Osteoblast (primary cell): ENCODE measurements around the gene ARL6IP4. TPM values are rescaled to one million over a fixed set of nuclear protein-coding genes. Genes with fewer than 3 reads are reported as not detected.

Source experiments
- DNase-seq: peaks from one replicate; pipeline ENCODE4 v3.0.0; 2011; ENCODE audit warnings: low spot score, mixed read lengths; ENCODE audit not compliant: insufficient read length; ENCODE audit errors: missing footprints
- H2AFZ ChIP-seq: 2 replicates; pipeline ENCODE4 v1.6.0; 2011; ENCODE audit warnings: mild to moderate bottlenecking, low read length
- H3K27ac ChIP-seq: 2 replicates; pipeline ENCODE4 v1.5.1; 2011; ENCODE audit warnings: mild to moderate bottlenecking, low read depth, low read length, moderate library complexity
- H3K27me3 ChIP-seq: 2 replicates; pipeline ENCODE4 v1.6.0; 2012; ENCODE audit warnings: mild to moderate bottlenecking, control low read depth, inconsistent platforms, low read length, moderate library complexity; ENCODE audit not compliant: insufficient read depth
- H3K36me3 ChIP-seq: 2 replicates; pipeline ENCODE4 v1.5.1; 2011; ENCODE audit warnings: mild to moderate bottlenecking, low read length, control low read depth, moderate library complexity; ENCODE audit not compliant: insufficient read depth
- H3K4me1 ChIP-seq: 2 replicates; pipeline ENCODE4 v1.5.1; 2011; ENCODE audit warnings: mild to moderate bottlenecking, low read length, control low read depth, moderate library complexity; ENCODE audit not compliant: insufficient read depth
- H3K4me2 ChIP-seq: 2 replicates; pipeline ENCODE4 v1.6.0; 2011; ENCODE audit warnings: mild to moderate bottlenecking, low read length; ENCODE audit not compliant: insufficient read depth
- H3K4me3 ChIP-seq: fragments of 200-600 bp; sonication (generic); 3 replicates; pipeline ENCODE4 v1.5.1; 2012; ENCODE audit warnings: mild to moderate bottlenecking, low read length, inconsistent platforms; ENCODE audit not compliant: insufficient read depth
- H3K79me2 ChIP-seq: 2 replicates; pipeline ENCODE4 v1.6.0; 2012; ENCODE audit warnings: mild to moderate bottlenecking, low read length, control low read depth, inconsistent platforms; ENCODE audit not compliant: insufficient read depth
- H3K9me3 ChIP-seq: 2 replicates; pipeline ENCODE4 v1.5.1; 2011; ENCODE audit warnings: low read depth, low read length, control low read depth
- H4K20me1 ChIP-seq: 2 replicates; pipeline ENCODE4 v1.6.0; 2012; ENCODE audit warnings: mild to moderate bottlenecking, low read length, control low read depth; ENCODE audit not compliant: insufficient read depth
- CTCF ChIP-seq: IDR thresholded peaks from 2 replicates; pipeline ENCODE4 v1.5.1; 2011; ENCODE audit warnings: mild to moderate bottlenecking, low read depth, low read length, moderate library complexity; ENCODE audit errors: extremely low read depth
- total RNA-seq: library from RNA; depleted of rRNA; stranded (reverse); fragments of >200 nt; gene quantifications from 2 replicates; pipeline ENCODE4 v1.2.3, GENCODE V29; 2012

ARL6IP4 gene
- total RNA-seq, 1 donor = 118 TPM

- Histone ChIP-seq H2AFZ (peak overlapping the region; percentile 15), H3K79me2 (peaks cover 28% of the 10 kb centered on the region), H3K4me2 (peak overlapping the region; percentile 48), H3K4me3 (no peak overlapping the region), H4K20me1 (peaks cover 27% of the 10 kb centered on the region), H3K36me3 (no peaks in the 10 kb centered on the region), H3K27me3 (no peaks in the 10 kb centered on the region), H3K9me3 (no peaks in the 10 kb centered on the region), H3K4me1 (peaks cover 21% of the 10 kb centered on the region), H3K27ac (no peak overlapping the region)
- TF ChIP-seq CTCF = no peak
- peak; percentile 53 for DNase-seq
Observed at GRCh38 chr12:122966743-122967550, 13.5 kb upstream of the ARL6IP4 start.

- no peak overlapping the region for H3K4me3 ChIP-seq
- peaks cover 21% of the 10 kb centered on the region for H3K4me1 ChIP-seq
Observed at GRCh38 chr12:122968104-122968503, 12.4 kb upstream of the ARL6IP4 start.

GRCh38 chr12:122969676-122970075 is 10.8 kb upstream of the ARL6IP4 start:
- H3K4me1 ChIP-seq = peaks cover 12% of the 10 kb centered on the region
- H4K20me1 ChIP-seq = peaks cover 4% of the 10 kb centered on the region
- H3K4me3 ChIP-seq = no peak overlapping the region
- H3K79me2 ChIP-seq = peaks cover 8% of the 10 kb centered on the region
- peak; percentile 3 for DNase-seq
- TF ChIP-seq CTCF = no peak
- no peaks in the 10 kb centered on the region for H3K36me3 ChIP-seq
- H3K4me2 ChIP-seq = no peak overlapping the region
- no peak overlapping the region for H2AFZ ChIP-seq
- no peaks in the 10 kb centered on the region for H3K9me3 ChIP-seq
- H3K27me3 ChIP-seq = no peaks in the 10 kb centered on the region
- no peak overlapping the region for H3K27ac ChIP-seq

More at GRCh38 chr12:122968104-122968503, 12.4 kb upstream of the ARL6IP4 start:
- Histone ChIP-seq H3K79me2 (peaks cover 21% of the 10 kb centered on the region), H3K9me3 (no peaks in the 10 kb centered on the region), H2AFZ (no peak overlapping the region), H3K27ac (no peak overlapping the region), H3K27me3 (no peaks in the 10 kb centered on the region), H4K20me1 (peaks cover 19% of the 10 kb centered on the region), H3K4me2 (no peak overlapping the region), H3K36me3 (no peaks in the 10 kb centered on the region)
- DNase-seq = no peak
- no peak for TF ChIP-seq CTCF

GRCh38 chr12:122974274-122974891 is 6.1 kb upstream of the ARL6IP4 start:
- peaks cover 6% of the 10 kb centered on the region for H3K36me3 ChIP-seq
- H3K4me2 ChIP-seq = peak overlapping the region; percentile 97
- peak overlapping the region; percentile 98 for H2AFZ ChIP-seq
- TF ChIP-seq CTCF = no peak
- H3K4me1 ChIP-seq = peaks cover 17% of the 10 kb centered on the region
- peaks cover 42% of the 10 kb centered on the region for H3K79me2 ChIP-seq
- H3K9me3 ChIP-seq = no peaks in the 10 kb centered on the region
- peak overlapping the region; percentile 93 for H3K27ac ChIP-seq
- peak; percentile 98 for DNase-seq
- H4K20me1 ChIP-seq = peaks cover 7% of the 10 kb centered on the region
- no peaks in the 10 kb centered on the region for H3K27me3 ChIP-seq
- peak overlapping the region; percentile 89 for H3K4me3 ChIP-seq
